ENCODE results near the gene DLG5.

DLG5 gene

DNA sequence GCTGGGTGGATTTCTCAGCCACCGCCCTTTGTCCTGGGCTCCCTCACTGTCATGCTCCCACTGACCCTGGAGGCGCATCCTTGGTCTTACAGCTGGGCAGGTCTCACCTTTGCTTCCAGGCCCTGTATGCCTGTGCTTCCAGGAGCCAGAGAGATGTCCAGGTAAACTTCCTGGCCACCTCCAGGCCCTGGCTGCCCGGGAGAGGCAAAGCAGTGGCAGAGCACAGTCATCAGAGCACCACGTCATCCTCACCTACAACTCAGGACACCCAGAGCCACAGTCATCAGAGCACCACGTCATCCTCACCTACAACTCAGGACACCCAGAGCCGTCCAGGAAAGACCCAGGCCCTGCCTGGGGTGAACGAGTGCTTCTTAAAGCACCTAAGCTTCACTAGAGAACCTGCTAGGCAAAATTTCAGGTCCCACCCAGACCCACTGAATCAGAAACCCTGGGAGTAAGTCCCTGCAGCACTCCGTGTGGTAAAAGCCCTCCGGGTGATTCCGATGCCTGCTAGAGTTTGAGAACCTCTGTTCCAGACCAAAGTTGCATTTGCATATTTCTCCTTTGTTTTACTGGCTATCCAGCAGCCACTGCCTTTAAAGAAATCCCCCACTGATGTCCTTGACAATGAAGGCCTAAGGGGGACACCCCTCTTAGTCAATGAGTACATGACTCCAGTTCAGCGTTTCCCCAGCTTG lies 62.3 kb downstream of the DLG5 start:
- Histone ChIP-seq H3K4me3 (replicated peaks; ENCODE audit: low read depth, low read length) (no peak overlapping the region), H3K36me3 (ENCODE audit: control insufficient read depth, insufficient read depth, low read length) (peaks cover 5% of the 10 kb centered on the region), H3K27me3 (replicated peaks; ENCODE audit: control insufficient read depth, insufficient read depth, low read length) (no peaks in the 10 kb centered on the region)
- DNase-seq (ENCODE audit: extremely low read depth, insufficient read length): no peak
- TF ChIP-seq, protein P1, sequence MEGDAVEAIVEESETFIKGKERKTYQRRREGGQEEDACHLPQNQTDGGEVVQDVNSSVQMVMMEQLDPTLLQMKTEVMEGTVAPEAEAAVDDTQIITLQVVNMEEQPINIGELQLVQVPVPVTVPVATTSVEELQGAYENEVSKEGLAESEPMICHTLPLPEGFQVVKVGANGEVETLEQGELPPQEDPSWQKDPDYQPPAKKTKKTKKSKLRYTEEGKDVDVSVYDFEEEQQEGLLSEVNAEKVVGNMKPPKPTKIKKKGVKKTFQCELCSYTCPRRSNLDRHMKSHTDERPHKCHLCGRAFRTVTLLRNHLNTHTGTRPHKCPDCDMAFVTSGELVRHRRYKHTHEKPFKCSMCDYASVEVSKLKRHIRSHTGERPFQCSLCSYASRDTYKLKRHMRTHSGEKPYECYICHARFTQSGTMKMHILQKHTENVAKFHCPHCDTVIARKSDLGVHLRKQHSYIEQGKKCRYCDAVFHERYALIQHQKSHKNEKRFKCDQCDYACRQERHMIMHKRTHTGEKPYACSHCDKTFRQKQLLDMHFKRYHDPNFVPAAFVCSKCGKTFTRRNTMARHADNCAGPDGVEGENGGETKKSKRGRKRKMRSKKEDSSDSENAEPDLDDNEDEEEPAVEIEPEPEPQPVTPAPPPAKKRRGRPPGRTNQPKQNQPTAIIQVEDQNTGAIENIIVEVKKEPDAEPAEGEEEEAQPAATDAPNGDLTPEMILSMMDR (IDR thresholded peaks at IDR 0.05; ENCODE audit: insufficient read depth, low read length, poor library complexity, severe bottlenecking): no peak

DNA sequence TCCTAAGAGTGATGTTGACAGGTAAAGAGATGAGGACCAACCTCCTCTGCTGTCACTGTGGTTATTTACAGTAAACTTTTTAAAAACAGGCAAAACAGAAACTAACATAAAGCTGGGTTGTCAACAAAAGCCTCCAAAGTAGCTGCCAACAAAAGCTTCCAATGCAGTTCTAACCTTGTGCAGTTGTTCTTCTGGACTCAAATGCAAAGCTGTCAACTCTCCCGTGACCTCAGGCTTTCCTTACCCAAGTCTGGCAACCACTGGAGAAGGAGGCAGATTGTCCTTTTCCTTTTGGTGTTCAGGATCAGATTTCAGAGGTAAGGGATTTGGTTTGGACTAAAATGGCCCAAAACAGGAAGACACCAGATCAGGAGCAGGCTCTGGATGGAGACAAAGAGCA lies 63.1 kb downstream of the DLG5 start:
- Histone ChIP-seq H3K4me3 (replicated peaks; ENCODE audit: low read depth, low read length) (no peak overlapping the region), H3K36me3 (ENCODE audit: control insufficient read depth, insufficient read depth, low read length) (peaks cover 5% of the 10 kb centered on the region), H3K27me3 (replicated peaks; ENCODE audit: control insufficient read depth, insufficient read depth, low read length) (no peaks in the 10 kb centered on the region)
- DNase-seq (ENCODE audit: extremely low read depth, insufficient read length): no peak
- TF ChIP-seq, protein P1 (IDR thresholded peaks at IDR 0.05; ENCODE audit: insufficient read depth, low read length, poor library complexity, severe bottlenecking): no peak

DNA sequence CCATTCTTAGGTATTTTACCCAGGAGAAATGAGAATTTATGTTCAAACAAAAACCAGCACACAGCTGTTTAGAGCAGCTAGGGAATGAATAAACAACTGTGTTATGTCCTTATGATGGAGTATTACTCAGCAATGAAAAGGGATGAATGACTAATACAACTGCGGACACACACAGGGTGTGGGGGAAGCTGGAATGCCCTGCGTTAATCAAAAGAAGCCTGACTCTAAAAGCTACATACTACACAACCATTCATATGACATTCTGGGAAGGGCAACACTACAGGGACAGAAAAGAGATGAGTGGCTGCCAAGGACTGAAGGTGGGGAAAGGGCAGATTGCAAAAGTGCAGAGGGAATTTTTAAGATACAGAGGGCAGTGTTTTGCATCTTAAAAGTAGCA lies 64.0 kb downstream of the DLG5 start:
- H3K27me3 ChIP-seq (replicated peaks; ENCODE audit: control insufficient read depth, insufficient read depth, low read length): no peaks in the 10 kb centered on the region
- TF ChIP-seq, protein P1 (IDR thresholded peaks at IDR 0.05; ENCODE audit: insufficient read depth, low read length, poor library complexity, severe bottlenecking): no peak
- no peak overlapping the region for H3K4me3 ChIP-seq (replicated peaks; ENCODE audit: low read depth, low read length)
- DNase-seq (ENCODE audit: extremely low read depth, insufficient read length): no peak
- peaks cover 5% of the 10 kb centered on the region for H3K36me3 ChIP-seq (ENCODE audit: control insufficient read depth, insufficient read depth, low read length)

DNA sequence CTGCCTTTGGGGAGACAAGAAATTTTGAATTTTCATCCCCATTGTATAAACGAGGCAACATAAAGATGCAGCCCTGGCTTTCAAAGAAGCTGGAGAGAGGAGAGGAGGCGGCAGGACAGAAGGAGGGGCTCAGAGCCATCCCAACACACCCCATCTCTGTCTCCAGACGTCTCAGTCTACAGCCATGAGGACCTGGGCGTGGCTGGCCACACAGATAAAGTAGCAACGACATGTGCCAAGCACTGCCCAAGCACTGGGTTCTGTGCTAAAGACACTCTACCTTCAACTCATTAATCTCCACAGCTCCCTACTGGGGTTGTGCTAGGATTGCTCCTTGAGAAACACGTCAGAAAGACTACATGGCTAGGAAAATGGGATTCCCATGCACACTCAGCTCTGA lies 65.2 kb downstream of the DLG5 start:
- DNase-seq (ENCODE audit: extremely low read depth, insufficient read length): no peak
- H3K4me3 ChIP-seq (replicated peaks; ENCODE audit: low read depth, low read length): no peak overlapping the region
- peaks cover 3% of the 10 kb centered on the region; the same call in 1 of the 2 replicates for H3K36me3 ChIP-seq (ENCODE audit: control insufficient read depth, insufficient read depth, low read length)
- TF ChIP-seq, protein P1 (IDR thresholded peaks at IDR 0.05; ENCODE audit: insufficient read depth, low read length, poor library complexity, severe bottlenecking): no peak
- no peaks in the 10 kb centered on the region for H3K27me3 ChIP-seq (replicated peaks; ENCODE audit: control insufficient read depth, insufficient read depth, low read length)

DNA sequence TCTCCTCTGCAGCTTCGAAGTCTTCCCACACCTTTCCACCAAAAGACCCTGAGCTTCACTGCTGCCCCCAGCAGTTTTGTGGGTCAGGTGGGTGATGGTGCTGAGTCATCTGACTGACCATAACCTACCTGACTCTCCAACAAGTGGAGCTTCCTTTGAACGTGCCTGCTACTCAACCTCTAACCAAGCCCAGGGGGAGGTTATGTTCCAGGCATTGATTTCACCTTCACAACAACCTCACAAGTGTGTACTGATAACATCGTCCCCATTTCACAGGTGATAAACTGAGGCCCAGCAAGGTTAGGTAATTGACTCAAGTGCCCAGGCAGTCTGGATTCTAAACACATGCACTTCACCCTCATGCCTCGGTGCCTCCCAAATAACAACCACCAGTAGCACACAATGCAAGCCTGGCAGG lies 66.7 kb downstream of the DLG5 start:
- no peaks in the 10 kb centered on the region for H3K36me3 ChIP-seq (ENCODE audit: control insufficient read depth, insufficient read depth, low read length)
- H3K27me3 ChIP-seq (replicated peaks; ENCODE audit: control insufficient read depth, insufficient read depth, low read length): no peaks in the 10 kb centered on the region
- DNase-seq (ENCODE audit: extremely low read depth, insufficient read length): no peak
- TF ChIP-seq, protein P1 (IDR thresholded peaks at IDR 0.05; ENCODE audit: insufficient read depth, low read length, poor library complexity, severe bottlenecking): no peak
- no peak overlapping the region for H3K4me3 ChIP-seq (replicated peaks; ENCODE audit: low read depth, low read length)

All from GM06990 (cell line).